A549 treated with ZK216348 at 1 μM for 4 hours (cell line): ENCODE measurements around the gene DMRT2. TPM values are rescaled to one million over a fixed set of nuclear protein-coding genes. Genes with fewer than 3 reads are reported as not detected.

Experiments
- total RNA-seq: library from RNA; stranded (reverse); fragments of 200-300 nt; extraction: Qiagen RNA extraction; gene quantifications from 5 replicates; pipeline ENCODE4 v1.2.3, GENCODE V29; 2022; ENCODE audit warnings: low read depth

DMRT2 gene
- 0.12 to 0.17 TPM in 2 of 5 replicates, not detected in the others for total RNA-seq

GRCh38 chr9:1050125-1050895 is at the start of gene DMRT2:
Gene DMRT2 (plus strand): TSS chr9:1050357. CDS start chr9:1051614, 1,257 bp downstream.

Other genes starting within 250 kb of the DMRT2 start
- not detected in 5 replicates for gene DMRT1, start 208.7 kb upstream of the DMRT2 start, total RNA-seq
- not detected in 5 replicates for gene DMRT3, start 73.7 kb upstream of the DMRT2 start, total RNA-seq